IPS-NIHi11 (cell line): Measurements from ENCODE around the gene TRIM5.
A peak's percentile ranks its signal among the peaks of the same experiment; 100 is the strongest.
"Not testable (repeated sequence)": the region's sequence is repeated elsewhere in the genome, so short reads cannot be mapped to it uniquely, and the experiment has no call there.

Experiments used
- DNase-seq: peaks from one replicate; pipeline ENCODE4 v3.0.0; 2012; ENCODE audit warnings: mixed read lengths, low spot score

Gene TRIM5

GRCh38 chr11:5689551-5689983 lies 4.7 kb upstream of the TRIM5 start, which contains the start of gene TRIM22:
Gene TRIM22, plus strand, starts transcription at chr11:5689790. Its CDS starts 6,443 bp downstream, at chr11:5696233.
- DNase-seq, result peak; percentile 24

- DNase-seq, result no peak
These were observed 3.6 kb upstream of the TRIM5 start for GRCh38 chr11:5688482-5688881.

- DNase-seq, result no peak
These were observed 1.6 kb upstream of the TRIM5 start for GRCh38 chr11:5686426-5686825.

- no peak for DNase-seq
These were observed 733 bp downstream of the TRIM5 start for GRCh38 chr11:5684036-5684645.

- not testable (repeated sequence) for DNase-seq
These were observed 1.3 kb downstream of the TRIM5 start for GRCh38 chr11:5683620-5684019.

GRCh38 chr11:5682890-5683441 lies 1.9 kb downstream of the TRIM5 start:
- DNase-seq, result not testable (repeated sequence)

GRCh38 chr11:5679811-5680210 lies 5.1 kb downstream of the TRIM5 start:
- no peak for DNase-seq

- no peak for DNase-seq
These were observed 10.5 kb downstream of the TRIM5 start for GRCh38 chr11:5674391-5674790.

GRCh38 chr11:5671831-5672230 lies 13.0 kb downstream of the TRIM5 start:
- DNase-seq, result no peak

- peak; percentile 17 for DNase-seq
These were observed 18.5 kb downstream of the TRIM5 start for GRCh38 chr11:5666402-5666793.

- DNase-seq, result no peak
These were observed 19.0 kb downstream of the TRIM5 start for GRCh38 chr11:5665746-5666401.

GRCh38 chr11:5665051-5665570 lies 19.8 kb downstream of the TRIM5 start:
- DNase-seq, result no peak

- no peak for DNase-seq
These were observed 21.4 kb downstream of the TRIM5 start for GRCh38 chr11:5663511-5663910.

- DNase-seq, result no peak
These were observed 26.6 kb downstream of the TRIM5 start for GRCh38 chr11:5658318-5658717.

- not testable (repeated sequence) for DNase-seq
These were observed 27.9 kb downstream of the TRIM5 start for GRCh38 chr11:5656956-5657355.

- no peak for DNase-seq
These were observed 29.4 kb downstream of the TRIM5 start for GRCh38 chr11:5655474-5655873.

- no peak for DNase-seq
These were observed 38.7 kb downstream of the TRIM5 start for GRCh38 chr11:5646139-5646538.

- no peak for DNase-seq
These were observed 41.3 kb downstream of the TRIM5 start for GRCh38 chr11:5643585-5643984.

- no peak for DNase-seq
These were observed 44.9 kb downstream of the TRIM5 start for GRCh38 chr11:5639953-5640352.

- DNase-seq, result no peak
These were observed 52.8 kb downstream of the TRIM5 start for GRCh38 chr11:5631969-5632635.

- no peak for DNase-seq
These were observed 53.5 kb downstream of the TRIM5 start for GRCh38 chr11:5631417-5631816.

GRCh38 chr11:5626196-5626595 lies 58.7 kb downstream of the TRIM5 start:
- no peak for DNase-seq

GRCh38 chr11:5625281-5625680 lies 59.6 kb downstream of the TRIM5 start:
- no peak for DNase-seq
